Cardiac muscle cell (in vitro differentiated cells and primary cell): ENCODE results near the gene DCLK1. TPM values are rescaled to one million over a fixed set of nuclear protein-coding genes. Genes with fewer than 3 reads are reported as not detected.
"Not testable (repeated sequence)": the region's sequence is repeated elsewhere in the genome, so short reads cannot be mapped to it uniquely, and the experiment has no call there.

Experiments
- DNase-seq, 2 donors: peaks; one replicate each; pipeline versions ENCODE4 v3.0.0 to v3.0.0-alpha.2; 2010 to 2017; ENCODE audit warnings: low read depth in 1 of 2, low spot score in 1 of 2
- H3K27ac ChIP-seq: fragments of 200-600 bp; sonication (generic); 2 replicates; pipeline ENCODE4 v1.5.1; 2016
- H3K27me3 ChIP-seq: fragments of 200-600 bp; sonication (generic); 2 replicates; pipeline ENCODE4 v1.6.0; 2016; ENCODE audit warnings: control low read depth
- H3K36me3 ChIP-seq: fragments of 200-600 bp; sonication (generic); 2 replicates; pipeline ENCODE4 v1.5.1; 2016; ENCODE audit warnings: control low read depth
- H3K4me1 ChIP-seq: fragments of 200-600 bp; sonication (generic); 2 replicates; pipeline ENCODE4 v1.8.1; 2017; ENCODE audit warnings: low read depth, mild to moderate bottlenecking, mixed run types
- H3K4me3 ChIP-seq: fragments of 200-600 bp; sonication (generic); 2 replicates; pipeline ENCODE4 v1.5.1; 2016; ENCODE audit warnings: mild to moderate bottlenecking
- H3K9me3 ChIP-seq: fragments of 200-600 bp; sonication (generic); 2 replicates; pipeline ENCODE4 v1.5.1; 2017; ENCODE audit warnings: low read depth, mild to moderate bottlenecking, control low read depth
- polyA plus RNA-seq: library from polyadenylated mRNA; unstranded; fragments of >200 nt; fragmentation: Nextera tagmentation; extraction: Ambion mirVana; gene quantifications from 2 replicates; pipeline ENCODE4 v1.2.1, GENCODE V29; 2016
- total RNA-seq: library from RNA; depleted of rRNA; stranded (reverse); fragments of >200 nt; gene quantifications from 2 replicates; pipeline ENCODE4 v1.2.3, GENCODE V29; 2016
- TF ChIP-seq, protein P1 (sequence below): IDR thresholded peaks from 2 replicates; pipeline ENCODE4 v1.5.1; 2012; ENCODE audit warnings: low read depth, mild to moderate bottlenecking, low read length

Gene DCLK1
- total and polyA plus RNA-seq, 2 experiments from 2014 or later: 0.09 TPM; not detected in 1

DNA sequence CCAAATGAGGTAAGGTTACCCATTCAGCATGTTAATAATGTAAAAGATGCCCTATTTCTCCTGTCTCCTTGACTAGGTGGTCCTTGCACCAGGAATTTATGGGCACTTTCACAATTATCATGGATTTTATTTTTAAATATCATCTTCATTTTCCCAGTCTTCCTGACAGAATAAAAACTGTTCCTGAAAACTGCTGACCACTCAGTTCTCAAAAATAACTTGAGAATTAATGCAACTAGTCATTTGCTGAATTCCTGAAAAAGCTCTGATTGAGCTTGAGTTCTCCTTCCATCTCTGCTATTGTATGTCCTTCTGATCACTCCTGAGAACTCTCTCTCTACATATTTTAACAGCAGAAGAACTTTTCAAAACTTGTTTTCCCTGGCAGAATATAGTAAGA is 55.0 kb downstream of the DCLK1 start:
- no peak overlapping the region for H3K4me3 ChIP-seq
- no peaks in the 10 kb centered on the region for H3K4me1 ChIP-seq
- TF ChIP-seq, protein P1, sequence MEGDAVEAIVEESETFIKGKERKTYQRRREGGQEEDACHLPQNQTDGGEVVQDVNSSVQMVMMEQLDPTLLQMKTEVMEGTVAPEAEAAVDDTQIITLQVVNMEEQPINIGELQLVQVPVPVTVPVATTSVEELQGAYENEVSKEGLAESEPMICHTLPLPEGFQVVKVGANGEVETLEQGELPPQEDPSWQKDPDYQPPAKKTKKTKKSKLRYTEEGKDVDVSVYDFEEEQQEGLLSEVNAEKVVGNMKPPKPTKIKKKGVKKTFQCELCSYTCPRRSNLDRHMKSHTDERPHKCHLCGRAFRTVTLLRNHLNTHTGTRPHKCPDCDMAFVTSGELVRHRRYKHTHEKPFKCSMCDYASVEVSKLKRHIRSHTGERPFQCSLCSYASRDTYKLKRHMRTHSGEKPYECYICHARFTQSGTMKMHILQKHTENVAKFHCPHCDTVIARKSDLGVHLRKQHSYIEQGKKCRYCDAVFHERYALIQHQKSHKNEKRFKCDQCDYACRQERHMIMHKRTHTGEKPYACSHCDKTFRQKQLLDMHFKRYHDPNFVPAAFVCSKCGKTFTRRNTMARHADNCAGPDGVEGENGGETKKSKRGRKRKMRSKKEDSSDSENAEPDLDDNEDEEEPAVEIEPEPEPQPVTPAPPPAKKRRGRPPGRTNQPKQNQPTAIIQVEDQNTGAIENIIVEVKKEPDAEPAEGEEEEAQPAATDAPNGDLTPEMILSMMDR: no peak

DNA sequence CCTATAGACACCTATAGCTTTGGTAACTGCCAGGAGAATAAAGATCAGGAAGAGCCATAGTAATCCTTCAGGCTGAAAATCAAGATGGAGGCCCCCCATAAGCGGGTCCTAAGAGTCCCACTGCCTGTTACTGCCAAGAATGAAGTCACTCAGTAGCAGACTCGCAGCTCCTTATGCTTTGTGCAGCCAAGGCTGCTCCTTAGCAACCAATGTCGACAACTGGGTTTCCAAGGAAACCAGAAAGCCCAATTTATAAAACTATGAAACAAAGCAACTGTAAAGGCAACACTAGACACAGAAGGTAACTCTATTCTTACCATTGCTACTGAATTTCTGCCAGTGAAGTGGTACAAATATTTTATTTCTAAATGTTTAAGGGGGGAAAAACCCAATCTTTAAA is 56.5 kb downstream of the DCLK1 start:
- no peaks in the 10 kb centered on the region for H3K4me1 ChIP-seq
- TF ChIP-seq, protein P1: no peak
- peak in 1 of 2 donors; percentile 30 for DNase-seq

More for the DNA sequence above, 55.0 kb downstream of the DCLK1 start:
- no peaks in the 10 kb centered on the region for H3K36me3 ChIP-seq
- H3K27ac ChIP-seq: no peak overlapping the region
- H3K27me3 ChIP-seq: no peaks in the 10 kb centered on the region
- H3K9me3 ChIP-seq: no peaks in the 10 kb centered on the region
- DNase-seq: no peak

DNA sequence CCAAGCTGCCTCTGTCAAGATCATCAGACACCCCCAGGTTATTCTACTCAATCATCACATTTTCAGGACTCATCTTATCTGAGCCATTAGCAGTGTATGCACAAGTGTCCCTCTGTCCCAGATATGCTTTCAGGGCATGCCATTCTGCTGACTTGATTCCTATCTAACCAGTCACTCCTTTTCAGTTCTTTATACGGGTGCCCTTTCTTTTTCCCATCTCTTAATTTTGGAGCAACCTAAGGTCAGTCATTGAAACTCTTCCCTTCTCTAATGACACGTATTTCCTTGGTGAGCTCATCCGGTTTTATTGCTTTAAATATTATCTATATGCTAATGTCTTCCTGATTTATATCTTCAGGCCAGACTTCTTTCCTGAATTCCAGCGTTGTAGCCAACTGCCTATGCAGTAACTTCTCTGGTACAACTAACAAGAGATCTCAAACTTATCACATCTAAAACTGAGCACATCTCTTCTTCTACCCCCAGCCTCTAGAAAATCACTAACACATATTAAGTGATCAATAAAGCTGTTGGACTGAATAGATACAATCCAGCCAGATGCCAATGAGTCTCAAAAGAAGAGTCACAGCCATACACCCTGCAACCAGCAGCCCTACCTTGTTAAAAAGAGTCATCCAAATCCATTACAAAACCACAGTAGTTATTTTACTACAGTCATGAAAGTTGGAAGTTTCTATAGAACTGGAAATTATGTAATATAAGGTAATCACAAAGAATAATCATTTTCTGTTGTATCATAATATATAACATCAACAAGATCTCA is 58.8 kb downstream of the DCLK1 start:
- Histone ChIP-seq H3K36me3 (no peaks in the 10 kb centered on the region), H3K4me1 (no peaks in the 10 kb centered on the region), H3K27me3 (no peaks in the 10 kb centered on the region), H3K27ac (no peak overlapping the region), H3K9me3 (no peaks in the 10 kb centered on the region), H3K4me3 (no peak overlapping the region)
- no peak for DNase-seq
- TF ChIP-seq, protein P1: no peak

More for the DNA sequence above, 56.5 kb downstream of the DCLK1 start:
- Histone ChIP-seq H3K4me3 (no peak overlapping the region), H3K36me3 (no peaks in the 10 kb centered on the region), H3K27me3 (no peaks in the 10 kb centered on the region), H3K27ac (no peak overlapping the region), H3K9me3 (no peaks in the 10 kb centered on the region)

DNA sequence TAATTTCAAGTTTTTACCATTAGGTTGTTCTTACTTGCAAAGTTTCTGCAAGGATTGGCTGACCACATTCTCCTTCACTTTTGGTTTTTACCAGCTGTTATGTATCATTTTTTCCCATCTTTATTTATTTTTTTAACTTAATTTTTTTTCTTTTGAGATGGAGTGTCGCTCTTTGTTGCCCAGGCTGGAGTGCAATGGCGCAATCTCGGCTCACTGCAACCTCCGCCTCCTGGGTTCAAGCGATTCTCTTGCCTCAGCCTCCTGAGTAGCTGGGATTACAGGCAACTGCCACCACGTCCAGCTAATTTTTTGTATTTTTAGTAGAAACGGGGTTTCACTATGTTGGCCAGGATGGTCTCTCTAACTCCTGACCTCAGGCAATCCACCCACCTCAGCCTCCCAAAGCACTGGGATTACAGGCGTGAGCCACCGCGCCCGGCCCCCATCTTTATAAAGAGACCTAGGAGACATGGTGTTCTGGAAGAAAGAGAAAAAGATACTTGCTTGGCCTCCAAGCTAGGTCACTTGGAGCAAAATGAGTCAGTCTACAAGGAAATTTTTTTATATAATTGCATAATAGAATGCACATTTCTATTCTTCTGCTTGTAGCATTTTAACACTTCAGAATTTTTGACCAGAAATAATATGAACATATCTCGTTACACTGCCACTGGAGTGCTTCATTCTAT is 60.5 kb downstream of the DCLK1 start:
- H3K27ac ChIP-seq, H3K4me1 ChIP-seq, H3K27me3 ChIP-seq, H3K4me3 ChIP-seq, H3K9me3 ChIP-seq, H3K36me3 ChIP-seq: not testable (repeated sequence)
- DNase-seq: peak in 1 of 2 donors; percentile 9

DNA sequence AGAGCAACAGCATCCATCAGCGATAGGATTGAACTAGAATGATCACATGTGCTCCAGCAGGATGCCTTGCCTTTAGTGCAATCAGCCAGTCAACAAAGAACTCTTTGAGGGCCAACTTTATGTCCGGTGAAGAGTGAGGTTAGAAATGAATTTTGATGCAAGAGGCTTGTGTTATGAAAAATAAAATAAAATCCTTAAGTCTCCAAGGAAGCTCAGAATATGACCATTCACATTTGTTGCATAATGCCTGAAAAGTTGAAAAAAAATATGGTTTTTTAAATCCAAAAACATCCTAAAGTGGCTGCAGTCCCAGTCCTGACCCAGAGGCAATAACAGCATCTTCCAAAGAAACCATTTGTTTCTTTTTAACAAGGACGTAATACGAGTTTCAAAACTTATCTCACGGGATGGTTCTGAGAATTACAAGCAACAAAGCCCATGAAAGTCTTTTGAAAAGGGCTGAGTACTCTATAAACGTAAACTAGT is 61.3 kb downstream of the DCLK1 start:
- Histone ChIP-seq H3K27me3 (no peaks in the 10 kb centered on the region), H3K27ac (no peak overlapping the region)

More for the DNA sequence above, 61.3 kb downstream of the DCLK1 start:
- Histone ChIP-seq H3K4me3 (no peak overlapping the region), H3K4me1 (no peaks in the 10 kb centered on the region), H3K36me3 (no peaks in the 10 kb centered on the region), H3K9me3 (no peaks in the 10 kb centered on the region)
- DNase-seq: peak in 1 of 2 donors; percentile 41
- TF ChIP-seq, protein P1: no peak
